K562 (cell line): ENCODE measurements around the gene ANKRD2. TPM values are rescaled to one million over a fixed set of nuclear protein-coding genes. Genes with fewer than 3 reads are reported as not detected.

Experiments used
- ATAC-seq: fragments of 200-7000 bp; cut with Tn5 transposase; 3 replicates; pipeline ENCODE4 v1.9.1; 2020; ENCODE audit warnings: moderate library complexity
- BruUV-seq: library from RNA; stranded (reverse); fragments of 400-500 nt; replicated peaks from 2 replicates; lab custom pipeline; 2021; lab: Mats Ljungman, UMichigan
- CTCF ChIA-PET: fragments of 300-600 bp; formaldehyde crosslinking; extraction: SDS; loops from one replicate; lab custom pipeline; 2021; ENCODE audit warnings: low intra/inter-chr PET ratio; lab: Yijun Ruan, JAX
- POLR2A ChIA-PET: fragments of 300-600, 350-650 bp; sonication (Branson Sonifier 250); formaldehyde crosslinking; extraction: SDS; loops from one replicate; lab custom pipeline; 2021; ENCODE audit warnings: antibody characterized with exemption, inconsistent platforms; lab: Yijun Ruan, JAX
- DNase-seq, 4 experiments: peaks; one replicate each; pipeline versions ENCODE4 v3.0.0 to v3.0.0-alpha.2; 2011 to 2018; ENCODE audit warnings: low spot score in 3 of 4, mixed read lengths in 3 of 4; ENCODE audit errors: extremely low read depth in 1 of 4
- FAIRE-seq: peaks from 2 replicates; lab custom pipeline; 2011; peaks lifted over from hg19 to GRCh38; lab: Jason Lieb, UNC
- H2AFZ ChIP-seq: 2 replicates; pipeline ENCODE4 v1.6.0; 2011; ENCODE audit warnings: low read depth, low read length, control low read depth, inconsistent platforms
- H3K27ac ChIP-seq: fragments of 200-600 bp; 3 replicates; pipeline ENCODE4 v1.8.0; 2011; ENCODE audit warnings: low read depth, mild to moderate bottlenecking, control low read depth, inconsistent platforms, low read length, moderate library complexity, mixed read lengths; ENCODE audit errors: extremely low read depth
- H3K27me3 ChIP-seq, 2 experiments: fragments of 300-600 bp in 1 of 2; 2 replicates in 1 of 2; 3 replicates in 1 of 2; pipeline versions ENCODE4 v1.6.0 to v1.8.0; 2011; ENCODE audit warnings: inconsistent platforms in 2 of 2, low read length in 2 of 2, mild to moderate bottlenecking in 1 of 2, mixed read lengths in 1 of 2, moderate library complexity in 1 of 2; ENCODE audit not compliant: control insufficient read depth in 2 of 2, insufficient read depth in 2 of 2
- H3K36me3 ChIP-seq: fragments of 300-600 bp; 3 replicates; pipeline ENCODE4 v1.8.0; 2011; ENCODE audit warnings: mild to moderate bottlenecking, low read length, inconsistent platforms; ENCODE audit not compliant: control insufficient read depth, insufficient read depth
- H3K4me1 ChIP-seq, 2 experiments: fragments of 200-600 bp in 1 of 2; replicated peaks in 1 of 2; 2 replicates in 1 of 2; 3 replicates in 1 of 2; pipeline versions ENCODE4 v1.5.1 to v1.8.0; 2011; ENCODE audit warnings: inconsistent platforms in 2 of 2, low read length in 2 of 2, mild to moderate bottlenecking in 1 of 2, mixed read lengths in 1 of 2, moderate library complexity in 1 of 2; ENCODE audit not compliant: control insufficient read depth in 2 of 2, insufficient read depth in 2 of 2
- H3K4me2 ChIP-seq: 2 replicates; pipeline ENCODE4 v1.6.1; 2011; ENCODE audit warnings: low read length, control low read depth, inconsistent platforms, mixed read lengths; ENCODE audit not compliant: insufficient read depth
- H3K4me3 ChIP-seq: fragments of 200-600 bp; sonication (generic), shearing (Covaris generic); 2 replicates; pipeline ENCODE4 v1.5.1; 2016; ENCODE audit warnings: control low read depth, inconsistent platforms
- H3K79me2 ChIP-seq: fragments of 200-600 bp; 3 replicates; pipeline ENCODE4 v1.8.0; 2011; ENCODE audit warnings: low read length, inconsistent platforms; ENCODE audit not compliant: control insufficient read depth, insufficient read depth
- H3K9ac ChIP-seq, 2 experiments: 2 replicates each; pipeline versions ENCODE4 v1.6.0 to v1.6.1; 2011; ENCODE audit warnings: low read depth in 2 of 2, low read length in 2 of 2, control low read depth in 1 of 2, inconsistent platforms in 1 of 2, mild to moderate bottlenecking in 1 of 2, mixed read lengths in 1 of 2; ENCODE audit not compliant: insufficient read depth in 1 of 2
- H3K9me1 ChIP-seq: one replicate; pipeline ENCODE4 v1.6.0; 2011; ENCODE audit warnings: inconsistent platforms, mild to moderate bottlenecking, low read length, moderate library complexity; ENCODE audit not compliant: control insufficient read depth, insufficient read depth
- H3K9me3 ChIP-seq: replicated peaks from 2 replicates; pipeline ENCODE4 v1.5.1; 2011; ENCODE audit warnings: low read depth, low read length, inconsistent platforms; ENCODE audit not compliant: control insufficient read depth, insufficient read depth
- H4K20me1 ChIP-seq: replicated peaks from 2 replicates; pipeline ENCODE4 v1.6.1; 2011; ENCODE audit warnings: low read length, inconsistent platforms, mixed read lengths; ENCODE audit not compliant: control insufficient read depth, insufficient read depth
- ESRRB ChIP-seq: fragments of 250-450 bp; sonication (Bioruptor Pico); IDR thresholded peaks from 2 replicates; pipeline ENCODE4 v1.5.0; 2020; ENCODE audit warnings: mild to moderate bottlenecking, moderate library complexity, borderline replicate concordance
- GTF2E2 ChIP-seq: fragments of 200-800 bp; sonication (Bioruptor generic); IDR thresholded peaks from 2 replicates; pipeline ENCODE4 v1.6.1; 2016; ENCODE audit warnings: missing genetic modification characterization, missing compliant biosample characterization
- HDAC6 ChIP-seq: IDR thresholded peaks from 2 replicates; pipeline ENCODE4 v1.6.1; 2012; ENCODE audit warnings: low read depth, mild to moderate bottlenecking, control low read depth, inconsistent platforms, low read length, moderate library complexity
- RBM39 ChIP-seq: fragments of 200-400 bp; formaldehyde crosslinking; optimal IDR thresholded peaks from 2 replicates; pipeline ENCODE3; 2018; ENCODE audit warnings: low read depth, low read length
- SMARCA5 ChIP-seq: fragments of 450-650 bp; IDR thresholded peaks from 2 replicates; pipeline ENCODE4 v1.6.1; 2016
- TCF3 ChIP-seq: sonication (generic); formaldehyde crosslinking; IDR thresholded peaks from 2 replicates; pipeline ENCODE4 v1.4.0; 2020; ENCODE audit warnings: mild to moderate bottlenecking, missing genetic modification reagents
- TEAD1 ChIP-seq, 2 experiments: fragments of 450-650 bp in 1 of 2; sonication (generic) in 1 of 2; formaldehyde crosslinking; IDR thresholded peaks; 2 replicates each; pipeline versions ENCODE4 v1.4.0 to v1.8.0; 2020 to 2022; ENCODE audit warnings: mild to moderate bottlenecking in 2 of 2, missing genetic modification reagents in 1 of 2
- TGIF2 ChIP-seq: sonication (generic); formaldehyde crosslinking; IDR thresholded peaks from 2 replicates; pipeline ENCODE4 v1.8.1; 2022; ENCODE audit warnings: mild to moderate bottlenecking, missing genetic modification reagents, moderate library complexity
- XRCC4 ChIP-seq: IDR thresholded peaks from one replicate; pipeline ENCODE4 v1.6.1; 2011; ENCODE audit not compliant: insufficient read depth, insufficient read length; ENCODE audit errors: extremely low read depth
- ZNF134 ChIP-seq: fragments of 250-450 bp; sonication (Bioruptor Pico); conservative IDR thresholded peaks from 2 replicates; pipeline ENCODE4 v1.4.0; 2020
- ZNF699 ChIP-seq: fragments of 250-450 bp; sonication (Bioruptor Pico); IDR thresholded peaks from 2 replicates; pipeline ENCODE4 v1.8.0; 2021; ENCODE audit warnings: mild to moderate bottlenecking, moderate library complexity; ENCODE audit not compliant: insufficient replicate concordance
- ZNF75A ChIP-seq: fragments of 450-650 bp; formaldehyde crosslinking; IDR thresholded peaks from 2 replicates; pipeline ENCODE4 v1.4.0; 2020; ENCODE audit warnings: mild to moderate bottlenecking
- WGBS: fragments of 100-300 bp; shearing (Covaris generic); methylation state at CpG from one replicate; pipeline ENCODE4 v1.1.6; 2016; ENCODE audit warnings: low coverage, mixed read lengths; ENCODE audit not compliant: insufficient coverage; ENCODE audit errors: missing lambda C conversion rate; 5-methylcytosine and 5-hydroxymethylcytosine counted together
- in situ Hi-C: fragments of 300-500 bp; cut with MboI; formaldehyde crosslinking; loops from 4 replicates; pipeline ENCODE4 v1.15.0; 2018; ENCODE audit warnings: inconsistent platforms, mixed read lengths
- intact Hi-C: fragments of 100-400 bp; cut with micrococcal nuclease; formaldehyde crosslinking; loops from 2 replicates; pipeline ENCODE4 v1.14.2; 2022
- polyA plus RNA-seq, 8 experiments: library from polyadenylated mRNA; depleted of rRNA in 4 of 8; stranded (reverse) in 5 of 8; unstranded in 3 of 8; fragments of >200 nt; fragmentation: Nextera tagmentation in 2 of 8; fragmentation: Illumina TruSeq in 1 of 8; extraction: Ambion mirVana in 2 of 8; extraction: Trizol in 1 of 8; gene quantifications; 2 replicates each; pipeline versions ENCODE4 v1.2.1 to v1.2.3, GENCODE V29; 2011 to 2014; ENCODE audit warnings: inconsistent platforms in 1 of 8, missing spikeins in 1 of 8
- total RNA-seq, 7 experiments: library from RNA; depleted of rRNA in 6 of 7; stranded (reverse); fragments of >200 nt in 6 of 7; fragmentation: Illumina TruSeq in 2 of 7; extraction: Trizol in 2 of 7; gene quantifications; 2 replicates each; pipeline versions ENCODE4 v1.2.1 to v1.2.3, GENCODE V29; 2011 to 2021; ENCODE audit warnings: low replicate concordance in 1 of 7
- TF ChIP-seq, protein P1 (sequence below): sonication (generic); formaldehyde crosslinking; IDR thresholded peaks from 2 replicates; pipeline ENCODE4 v1.8.1; 2023; ENCODE audit warnings: mild to moderate bottlenecking, missing genetic modification reagents
- TF ChIP-seq, protein P2 (sequence below): sonication (generic); formaldehyde crosslinking; IDR thresholded peaks from 2 replicates; pipeline ENCODE4 v1.8.0; 2022; ENCODE audit warnings: missing genetic modification reagents, mild to moderate bottlenecking, borderline replicate concordance
- TF ChIP-seq, protein P3 (sequence below), 2 experiments: fragments of 450-650 bp in 1 of 2; sonication (generic) in 1 of 2; formaldehyde crosslinking in 1 of 2; IDR thresholded peaks in 1 of 2; conservative IDR thresholded peaks in 1 of 2; 2 replicates each; pipeline versions ENCODE4 v1.6.1 to v1.8.1; 2016 to 2023; ENCODE audit warnings: mild to moderate bottlenecking in 2 of 2, moderate library complexity in 2 of 2, inconsistent platforms in 1 of 2, missing genetic modification reagents in 1 of 2

The ANKRD2 gene
- total and polyA plus RNA-seq, 9 of the 15 experiments (the other 6 are each of a cell fraction or from before 2014, with no cell fraction given) = not detected

DNA sequence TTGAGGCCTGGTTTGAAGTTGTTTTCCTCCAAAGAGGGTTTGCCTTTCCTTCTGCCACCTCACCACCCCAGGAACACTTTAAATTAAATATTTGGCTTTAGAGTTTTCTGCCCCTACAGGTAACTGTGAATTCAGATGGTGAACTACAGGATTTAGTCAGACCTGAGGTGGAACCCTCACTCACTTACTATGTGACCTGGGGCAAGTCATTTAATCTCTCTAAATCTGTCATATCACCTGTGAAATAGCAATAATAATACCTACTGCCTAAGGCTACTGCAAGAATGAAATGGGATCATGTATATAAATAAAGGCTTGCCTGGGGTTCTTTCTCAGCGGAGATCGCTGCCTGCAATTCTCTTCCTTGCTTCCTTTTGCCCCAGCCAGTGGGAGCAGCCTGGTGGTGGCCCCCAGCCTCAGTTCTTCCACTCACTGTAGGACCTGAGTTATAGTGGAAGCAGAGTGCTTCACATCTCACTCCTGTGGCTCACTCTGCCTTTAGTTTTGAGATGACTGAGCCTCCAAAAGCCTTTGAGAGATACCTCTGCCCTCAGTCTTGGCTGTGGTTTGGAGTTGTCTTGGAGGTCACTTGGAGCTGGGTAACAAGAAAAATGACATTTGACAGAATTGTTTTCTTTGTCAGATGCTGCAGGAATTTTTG is 6.1 kb upstream of the ANKRD2 start:
- intact Hi-C loops = no loop called here
- Histone ChIP-seq H3K4me1 (peaks cover 0 to 5% of the 10 kb centered on the region in 2 experiments; a peak in 1 of 5 replicates), H3K9me1 (no peaks in the 10 kb centered on the region), H2AFZ (no peak overlapping the region), H4K20me1 (no peaks in the 10 kb centered on the region), H3K27ac (no peak overlapping the region), H3K4me3 (no peak overlapping the region), H3K9me3 (no peaks in the 10 kb centered on the region), H3K79me2 (no peaks in the 10 kb centered on the region), H3K36me3 (no peaks in the 10 kb centered on the region), H3K4me2 (no peak overlapping the region), H3K27me3 (no peaks in the 10 kb centered on the region), H3K9ac (no peak overlapping the region)
- FAIRE-seq = no peak
- WGBS = 67% methylated on average over 1 of the region's 2 CpGs
- BruUV-seq = no TSS peak
- TF ChIP-seq ESRRB = no peak
- TF ChIP-seq, protein P1, sequence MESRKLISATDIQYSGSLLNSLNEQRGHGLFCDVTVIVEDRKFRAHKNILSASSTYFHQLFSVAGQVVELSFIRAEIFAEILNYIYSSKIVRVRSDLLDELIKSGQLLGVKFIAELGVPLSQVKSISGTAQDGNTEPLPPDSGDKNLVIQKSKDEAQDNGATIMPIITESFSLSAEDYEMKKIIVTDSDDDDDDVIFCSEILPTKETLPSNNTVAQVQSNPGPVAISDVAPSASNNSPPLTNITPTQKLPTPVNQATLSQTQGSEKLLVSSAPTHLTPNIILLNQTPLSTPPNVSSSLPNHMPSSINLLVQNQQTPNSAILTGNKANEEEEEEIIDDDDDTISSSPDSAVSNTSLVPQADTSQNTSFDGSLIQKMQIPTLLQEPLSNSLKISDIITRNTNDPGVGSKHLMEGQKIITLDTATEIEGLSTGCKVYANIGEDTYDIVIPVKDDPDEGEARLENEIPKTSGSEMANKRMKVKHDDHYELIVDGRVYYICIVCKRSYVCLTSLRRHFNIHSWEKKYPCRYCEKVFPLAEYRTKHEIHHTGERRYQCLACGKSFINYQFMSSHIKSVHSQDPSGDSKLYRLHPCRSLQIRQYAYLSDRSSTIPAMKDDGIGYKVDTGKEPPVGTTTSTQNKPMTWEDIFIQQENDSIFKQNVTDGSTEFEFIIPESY (CRISPR knock-in tag) = no peak
- no peak for TF ChIP-seq SMARCA5
- no peak for TF ChIP-seq RBM39
- TF ChIP-seq HDAC6 = no peak
- TF ChIP-seq ZNF699 (CRISPR knock-in tag) = no peak
- TF ChIP-seq XRCC4 = no peak
- TF ChIP-seq ZNF134 (CRISPR knock-in tag) = no peak
- TF ChIP-seq, protein P2, sequence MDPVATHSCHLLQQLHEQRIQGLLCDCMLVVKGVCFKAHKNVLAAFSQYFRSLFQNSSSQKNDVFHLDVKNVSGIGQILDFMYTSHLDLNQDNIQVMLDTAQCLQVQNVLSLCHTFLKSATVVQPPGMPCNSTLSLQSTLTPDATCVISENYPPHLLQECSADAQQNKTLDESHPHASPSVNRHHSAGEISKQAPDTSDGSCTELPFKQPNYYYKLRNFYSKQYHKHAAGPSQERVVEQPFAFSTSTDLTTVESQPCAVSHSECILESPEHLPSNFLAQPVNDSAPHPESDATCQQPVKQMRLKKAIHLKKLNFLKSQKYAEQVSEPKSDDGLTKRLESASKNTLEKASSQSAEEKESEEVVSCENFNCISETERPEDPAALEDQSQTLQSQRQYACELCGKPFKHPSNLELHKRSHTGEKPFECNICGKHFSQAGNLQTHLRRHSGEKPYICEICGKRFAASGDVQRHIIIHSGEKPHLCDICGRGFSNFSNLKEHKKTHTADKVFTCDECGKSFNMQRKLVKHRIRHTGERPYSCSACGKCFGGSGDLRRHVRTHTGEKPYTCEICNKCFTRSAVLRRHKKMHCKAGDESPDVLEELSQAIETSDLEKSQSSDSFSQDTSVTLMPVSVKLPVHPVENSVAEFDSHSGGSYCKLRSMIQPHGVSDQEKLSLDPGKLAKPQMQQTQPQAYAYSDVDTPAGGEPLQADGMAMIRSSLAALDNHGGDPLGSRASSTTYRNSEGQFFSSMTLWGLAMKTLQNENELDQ (CRISPR knock-in tag) = no peak
- TF ChIP-seq TCF3 (CRISPR knock-in tag) = no peak
- TF ChIP-seq TGIF2 (CRISPR knock-in tag) = no peak
- TF ChIP-seq TEAD1 (CRISPR knock-in tag; IDR thresholded peaks at IDR 0.05) = no peak
- TF ChIP-seq, protein P3, sequence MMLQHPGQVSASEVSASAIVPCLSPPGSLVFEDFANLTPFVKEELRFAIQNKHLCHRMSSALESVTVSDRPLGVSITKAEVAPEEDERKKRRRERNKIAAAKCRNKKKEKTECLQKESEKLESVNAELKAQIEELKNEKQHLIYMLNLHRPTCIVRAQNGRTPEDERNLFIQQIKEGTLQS (IDR thresholded peaks at IDR 0.05) = no peak
- TF ChIP-seq, protein P3 (CRISPR knock-in tag; conservative IDR thresholded peaks at IDR 0.05) = no peak
- no peak for TF ChIP-seq ZNF75A
- TF ChIP-seq GTF2E2 (tag) = no peak
- ATAC-seq = no peak
- DNase-seq = no peak
- POLR2A ChIA-PET = interaction anchor here (0.6 kb wide), 1 partner anchor 33 kb away, joined by 3 read pairs; no protein-coding TSS in a partner anchor
- CTCF ChIA-PET = no interaction called here
- in situ Hi-C loops = no loop called here
